ENCODE data around the gene CA10.

DNA sequence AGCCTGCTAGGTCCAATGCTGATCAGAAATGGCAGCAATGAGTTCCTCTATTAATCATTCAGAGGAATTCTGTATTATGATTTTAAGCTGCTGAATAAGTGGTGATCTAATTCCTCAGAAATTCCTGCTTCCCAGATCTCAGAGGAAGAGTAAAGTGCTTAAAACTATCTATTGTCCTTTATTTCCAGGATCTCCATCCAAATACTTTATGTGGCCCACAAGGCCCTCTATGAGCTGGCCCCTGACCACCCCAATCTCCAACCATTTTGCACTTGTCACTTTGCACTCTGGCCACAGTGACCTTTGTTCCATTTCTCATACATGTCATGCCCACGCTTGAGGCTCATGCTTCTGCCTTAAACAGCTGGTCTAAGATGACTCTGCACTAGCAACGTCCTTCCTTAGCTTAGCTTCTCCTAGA lies 93.7 kb downstream of the CA10 start:
- TF ChIP-seq, protein P1, sequence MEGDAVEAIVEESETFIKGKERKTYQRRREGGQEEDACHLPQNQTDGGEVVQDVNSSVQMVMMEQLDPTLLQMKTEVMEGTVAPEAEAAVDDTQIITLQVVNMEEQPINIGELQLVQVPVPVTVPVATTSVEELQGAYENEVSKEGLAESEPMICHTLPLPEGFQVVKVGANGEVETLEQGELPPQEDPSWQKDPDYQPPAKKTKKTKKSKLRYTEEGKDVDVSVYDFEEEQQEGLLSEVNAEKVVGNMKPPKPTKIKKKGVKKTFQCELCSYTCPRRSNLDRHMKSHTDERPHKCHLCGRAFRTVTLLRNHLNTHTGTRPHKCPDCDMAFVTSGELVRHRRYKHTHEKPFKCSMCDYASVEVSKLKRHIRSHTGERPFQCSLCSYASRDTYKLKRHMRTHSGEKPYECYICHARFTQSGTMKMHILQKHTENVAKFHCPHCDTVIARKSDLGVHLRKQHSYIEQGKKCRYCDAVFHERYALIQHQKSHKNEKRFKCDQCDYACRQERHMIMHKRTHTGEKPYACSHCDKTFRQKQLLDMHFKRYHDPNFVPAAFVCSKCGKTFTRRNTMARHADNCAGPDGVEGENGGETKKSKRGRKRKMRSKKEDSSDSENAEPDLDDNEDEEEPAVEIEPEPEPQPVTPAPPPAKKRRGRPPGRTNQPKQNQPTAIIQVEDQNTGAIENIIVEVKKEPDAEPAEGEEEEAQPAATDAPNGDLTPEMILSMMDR (IDR thresholded peaks at IDR 0.05): no peak
- no peak for TF ChIP-seq POLR2A (IDR thresholded peaks at IDR 0.05)

Measured in right lobe of liver (tissue), 4 donors.